ENCODE data around the gene TMEM147.

TMEM147 gene, protein sequence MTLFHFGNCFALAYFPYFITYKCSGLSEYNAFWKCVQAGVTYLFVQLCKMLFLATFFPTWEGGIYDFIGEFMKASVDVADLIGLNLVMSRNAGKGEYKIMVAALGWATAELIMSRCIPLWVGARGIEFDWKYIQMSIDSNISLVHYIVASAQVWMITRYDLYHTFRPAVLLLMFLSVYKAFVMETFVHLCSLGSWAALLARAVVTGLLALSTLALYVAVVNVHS

DNA sequence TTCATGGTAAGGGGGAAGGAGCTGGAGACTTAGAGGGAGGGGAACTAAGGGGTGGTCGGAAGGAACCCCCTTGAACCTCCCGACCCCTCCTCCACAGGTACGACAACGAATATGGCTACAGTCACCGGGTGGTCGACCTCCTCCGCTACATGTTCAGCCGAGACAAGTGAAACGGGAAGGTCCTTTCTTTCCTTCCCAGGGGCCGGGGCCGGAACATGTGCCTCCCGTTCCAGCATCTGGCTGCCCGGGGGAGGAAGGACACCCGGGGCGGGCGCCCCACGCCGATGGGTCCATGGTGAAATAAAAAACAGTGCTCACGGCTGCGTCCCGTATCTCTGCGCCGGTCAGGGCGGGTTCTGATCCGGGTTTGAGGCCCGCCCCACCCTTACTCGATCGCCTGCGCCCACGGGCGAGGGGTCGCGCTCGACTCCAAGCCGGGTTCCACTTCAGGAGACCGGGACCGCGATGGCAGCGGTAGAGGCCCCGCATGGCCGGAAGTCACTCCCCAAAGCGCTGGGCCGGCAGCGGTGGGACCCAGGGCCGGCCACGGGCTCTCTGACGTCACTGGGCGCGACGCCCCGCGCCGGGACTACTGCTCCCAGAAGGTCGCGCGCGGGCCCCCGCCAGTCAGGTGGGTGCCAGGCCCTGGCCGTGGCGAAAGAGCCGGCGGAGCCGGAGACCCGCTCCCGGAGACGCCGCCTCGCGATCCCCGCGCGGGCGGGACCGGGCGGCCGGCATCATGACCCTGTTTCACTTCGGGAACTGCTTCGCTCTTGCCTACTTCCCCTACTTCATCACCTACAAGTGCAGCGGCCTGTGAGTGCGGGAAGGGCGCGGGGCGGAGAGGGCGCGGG is at the start of gene TMEM147:
Gene TMEM147 (plus strand): TSS at position 626 of the 854 bp plus-strand sequence. CDS start 114 bp downstream, at position 740.
- no peak for FAIRE-seq

DNA sequence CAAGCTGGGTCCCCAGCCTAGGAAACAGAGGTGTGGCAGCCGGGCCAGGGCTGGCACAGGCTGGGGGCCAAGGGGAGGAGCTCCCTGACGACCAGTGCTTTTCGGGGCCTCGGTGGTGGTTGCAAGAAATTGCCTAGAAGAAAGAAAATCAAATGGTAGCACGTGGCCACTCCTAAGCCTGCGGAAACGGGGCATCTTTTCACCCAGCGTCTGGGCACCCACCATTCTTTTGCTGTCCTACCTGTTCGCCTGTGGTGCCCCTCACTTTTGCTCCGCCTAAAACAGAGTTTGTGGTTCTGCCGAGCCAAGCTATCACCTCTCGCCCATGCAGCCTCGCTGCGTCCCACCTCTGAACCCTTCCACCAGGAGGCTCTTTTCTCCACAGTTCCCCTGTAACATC is 48.0 kb upstream of the TMEM147 start:
- FAIRE-seq, result no peak

DNA sequence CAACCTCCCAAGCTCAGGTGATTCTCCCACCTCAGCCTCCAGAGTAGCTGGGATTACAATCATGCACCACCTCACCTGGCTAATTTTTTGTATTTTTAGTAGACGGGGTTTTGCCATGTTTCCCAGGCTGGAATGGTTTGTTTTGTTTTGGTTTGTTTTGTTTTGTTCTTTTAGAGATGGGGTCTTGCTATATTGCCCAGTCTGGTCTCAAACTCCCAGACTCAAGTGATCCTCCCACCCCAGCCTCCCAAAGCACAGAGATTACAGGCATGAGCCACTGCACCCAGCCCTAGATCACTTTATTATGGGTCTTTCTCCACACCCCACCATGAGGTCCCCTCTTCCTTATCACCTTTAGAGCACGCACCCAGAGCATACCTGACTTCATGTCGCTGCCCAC is 47.2 kb upstream of the TMEM147 start:
- FAIRE-seq, result no peak

DNA sequence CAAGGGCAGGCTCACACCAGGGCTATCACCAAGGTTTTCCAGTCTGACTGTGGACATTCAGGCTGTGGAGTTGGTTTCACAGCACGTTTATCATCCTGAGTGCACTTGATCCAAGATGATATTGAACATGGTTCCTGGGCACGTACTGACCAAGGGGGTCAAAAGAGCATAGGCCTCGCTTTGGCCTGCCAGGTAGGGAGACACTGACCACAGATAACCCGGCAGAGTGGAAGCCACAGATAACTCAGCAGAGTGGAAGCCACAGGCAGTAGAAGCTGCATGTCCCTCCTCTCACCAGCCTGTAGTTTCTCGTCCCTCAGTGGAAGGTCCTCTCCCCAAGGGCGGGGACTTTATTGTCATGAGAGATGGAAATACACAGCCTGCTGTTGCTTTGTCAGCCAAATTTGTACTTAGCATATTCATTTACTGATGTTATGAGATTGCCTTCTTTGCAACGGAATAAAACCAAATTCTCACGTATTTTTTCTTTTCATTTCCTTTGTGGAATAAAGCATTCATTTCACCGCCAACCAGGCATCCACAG is 46.4 kb upstream of the TMEM147 start:
- FAIRE-seq, result no peak

DNA sequence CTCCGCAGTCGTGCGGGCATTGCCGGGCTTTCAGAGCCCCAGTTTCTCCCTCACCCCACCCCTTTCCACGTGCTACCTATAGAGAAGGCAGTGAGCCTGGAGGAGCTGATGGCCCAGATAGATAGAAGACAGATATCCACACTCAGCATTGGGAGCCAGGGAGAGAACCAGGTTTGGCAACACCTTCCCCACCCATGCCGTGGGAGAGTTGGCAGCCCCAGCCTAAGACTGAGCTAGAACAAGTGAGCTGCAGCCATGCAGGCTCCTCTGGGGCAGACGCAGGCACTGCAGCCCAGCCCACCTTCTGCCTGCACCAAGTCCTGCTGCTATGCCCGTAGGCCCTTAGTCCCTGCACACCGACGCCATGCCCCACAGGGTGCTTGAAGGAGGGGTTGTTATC is 44.8 kb upstream of the TMEM147 start:
- FAIRE-seq, result no peak

DNA sequence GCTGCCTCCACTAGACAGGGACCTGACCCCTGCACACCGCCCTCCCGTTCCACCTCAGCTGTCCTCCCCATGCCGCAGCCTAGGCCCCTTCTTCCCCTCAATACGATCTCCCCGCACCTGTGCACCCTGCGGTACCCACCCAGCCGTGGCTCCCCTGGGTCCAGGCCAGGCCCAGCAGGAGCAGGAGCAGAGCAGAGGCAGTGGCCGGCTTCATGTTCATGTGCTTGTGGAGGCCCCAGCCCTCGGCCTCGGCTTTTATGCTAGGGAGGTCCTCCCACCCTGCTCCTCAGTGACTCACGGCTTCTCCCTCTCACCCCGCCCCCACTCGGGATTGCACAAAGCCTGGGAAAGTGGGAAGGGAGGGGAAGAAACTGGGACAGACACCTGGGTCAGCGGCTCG is 43.7 kb upstream of the TMEM147 start:
- FAIRE-seq, result no peak

DNA sequence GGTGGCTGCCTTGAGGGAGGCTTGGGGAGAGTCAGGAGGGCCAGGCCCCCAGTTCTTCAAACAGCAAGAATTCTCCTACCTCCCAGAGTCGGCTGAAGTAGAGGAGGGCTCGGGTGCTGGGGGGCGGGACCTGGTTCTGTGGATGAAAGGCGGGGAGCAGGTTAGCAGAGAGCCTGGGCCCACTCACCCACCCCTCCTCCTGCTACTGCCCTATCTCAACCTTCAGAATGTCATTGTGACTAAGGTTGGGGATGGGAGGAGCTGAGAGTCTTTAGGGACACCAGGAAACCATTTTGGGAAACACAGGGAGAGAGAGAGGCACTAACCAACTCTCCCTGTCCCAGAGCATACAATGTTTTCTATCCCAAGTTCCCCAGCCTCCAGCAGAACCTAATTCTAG is 42.7 kb upstream of the TMEM147 start:
- no peak for FAIRE-seq

DNA sequence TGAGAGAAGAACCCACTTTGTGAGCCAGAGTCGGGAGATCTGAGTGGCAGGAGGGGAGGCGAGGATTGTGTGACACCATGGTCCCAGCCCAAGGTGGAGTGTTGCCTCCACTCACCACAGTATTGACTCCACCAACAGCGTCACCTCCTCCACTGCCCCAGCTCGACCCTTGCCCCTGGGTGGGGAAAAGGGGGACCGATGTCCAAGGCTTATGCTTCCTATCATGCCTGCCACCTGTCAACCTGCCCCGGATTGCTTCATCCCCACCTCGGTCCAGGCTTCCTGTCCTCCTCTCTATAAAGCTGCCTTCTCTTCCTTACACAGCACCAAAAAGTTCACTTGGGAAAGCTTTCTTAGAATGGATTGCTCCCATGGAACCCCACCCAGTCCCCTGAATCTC is 39.4 kb upstream of the TMEM147 start:
- FAIRE-seq, result no peak

DNA sequence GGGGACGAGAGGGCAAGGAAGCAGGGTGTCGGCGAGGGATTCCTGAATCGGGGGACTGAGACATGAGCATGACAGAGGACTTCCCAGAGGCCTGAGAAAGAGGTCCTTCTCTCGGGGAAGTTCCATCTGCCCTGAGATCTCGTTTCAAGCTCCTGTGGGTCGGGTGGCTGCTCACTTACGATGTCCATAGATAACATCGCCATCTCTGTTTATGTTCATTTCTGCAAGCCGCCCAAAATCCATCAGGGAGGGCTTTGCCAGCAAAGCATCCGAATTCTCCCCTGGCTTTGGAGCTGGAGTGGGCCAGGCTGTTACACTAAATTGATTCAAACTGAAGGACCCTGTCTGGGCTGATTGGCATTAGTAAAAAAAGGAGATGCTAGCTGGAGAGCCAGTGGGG is 37.9 kb upstream of the TMEM147 start:
- FAIRE-seq, result no peak

DNA sequence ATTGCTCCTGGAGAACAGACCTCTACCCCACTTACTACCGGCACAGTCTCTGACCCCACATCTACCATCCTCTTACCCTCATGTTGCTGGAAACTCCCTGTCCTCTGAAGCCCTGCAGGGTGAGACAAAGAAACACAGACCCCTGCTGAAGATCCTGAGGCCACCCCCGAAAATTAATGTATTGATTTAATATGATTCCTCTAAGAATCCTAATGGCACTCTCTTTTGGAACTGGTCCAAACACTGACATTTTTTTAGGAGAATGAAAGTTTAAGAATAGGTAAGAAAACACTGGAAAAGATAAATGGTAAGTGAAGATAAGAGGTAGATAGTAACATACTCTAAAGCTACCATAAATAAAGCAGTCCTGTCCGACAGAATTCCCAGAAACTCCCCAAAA is 37.3 kb upstream of the TMEM147 start:
- no peak for FAIRE-seq

DNA sequence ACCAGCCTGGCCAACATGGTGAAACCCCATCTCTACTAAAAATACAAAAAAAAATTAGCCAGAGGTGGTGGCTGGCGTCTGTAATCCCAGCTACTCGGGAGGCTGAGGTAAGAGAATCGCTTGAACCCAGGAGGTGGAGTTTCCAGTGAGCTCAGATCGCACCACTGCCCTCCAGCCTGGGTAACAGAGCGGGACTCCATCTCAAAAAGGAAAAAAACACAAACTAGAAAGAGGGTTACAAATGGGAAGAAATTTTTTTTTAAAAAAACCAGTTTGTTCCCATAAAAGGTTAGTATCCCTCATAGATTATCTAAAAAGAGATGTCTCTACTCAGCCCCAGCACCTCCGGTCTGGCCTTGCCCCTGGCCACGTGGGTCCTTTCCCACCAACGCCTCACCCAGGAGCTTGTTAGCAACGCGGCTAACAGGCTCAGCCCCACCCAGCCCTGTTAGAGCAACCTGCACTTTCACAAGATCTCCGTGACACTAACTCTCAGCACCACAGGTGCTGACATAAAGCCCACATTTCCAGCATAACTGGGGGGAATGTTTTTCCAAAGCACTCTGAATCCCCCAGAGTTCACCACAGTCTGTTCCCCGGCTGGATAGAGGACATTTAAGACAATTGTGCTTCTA is 36.3 kb upstream of the TMEM147 start:
- FAIRE-seq, result no peak

DNA sequence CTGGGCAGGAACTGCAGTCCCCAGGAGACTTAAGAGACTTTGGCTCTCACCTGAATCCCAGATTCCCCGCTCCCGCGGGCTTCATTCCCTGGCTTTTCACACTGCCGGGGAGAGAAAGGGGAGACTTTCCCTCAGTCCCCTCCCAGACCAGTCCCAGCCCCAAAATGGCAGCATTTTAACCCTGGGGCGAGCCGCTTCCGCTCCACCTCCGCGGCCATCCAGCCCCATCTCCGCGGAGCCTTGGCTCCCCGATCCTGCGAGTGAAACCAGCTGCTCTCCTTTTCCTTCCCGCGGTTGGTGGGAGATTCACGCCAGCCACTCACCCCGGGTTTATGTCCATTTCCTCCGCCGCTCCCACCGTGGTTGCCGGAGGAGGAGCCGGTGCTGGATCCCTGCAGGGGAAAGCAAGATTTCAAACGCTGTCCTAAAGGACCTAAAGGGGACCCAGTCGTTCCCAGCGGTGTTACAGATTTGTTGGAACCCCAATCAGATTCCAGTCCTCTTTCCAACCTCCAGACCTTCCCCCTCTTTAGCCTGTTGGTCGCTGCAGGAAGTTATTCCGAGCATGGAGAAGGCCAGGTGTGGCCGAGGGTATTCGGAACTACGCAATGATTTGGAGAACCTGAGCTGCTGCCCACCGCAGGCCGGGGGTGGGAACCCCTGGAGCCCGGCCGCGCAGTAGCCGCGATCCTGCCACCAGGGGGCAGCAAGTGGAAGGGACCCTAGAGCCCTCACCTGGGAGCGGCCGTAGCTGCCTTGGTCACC is 35.4 kb upstream of the TMEM147 start:
- FAIRE-seq, result no peak

DNA sequence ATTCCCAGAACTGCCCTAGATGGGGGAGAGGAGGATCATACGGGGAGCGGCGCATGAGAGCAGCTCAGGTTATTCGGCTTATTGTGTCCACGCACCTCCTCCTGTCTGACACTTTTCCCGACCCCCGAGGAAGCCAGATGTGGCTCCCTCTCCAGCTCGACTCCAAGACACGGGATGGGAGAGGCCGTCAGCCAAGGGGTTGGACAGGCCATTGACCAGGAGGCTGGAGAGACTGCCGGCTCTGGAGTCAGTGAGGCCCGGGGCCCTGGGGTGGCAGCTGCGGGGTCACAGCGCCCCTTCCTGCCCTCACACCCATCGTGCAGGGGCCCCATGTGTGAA is 34.8 kb upstream of the TMEM147 start:
- no peak for FAIRE-seq

DNA sequence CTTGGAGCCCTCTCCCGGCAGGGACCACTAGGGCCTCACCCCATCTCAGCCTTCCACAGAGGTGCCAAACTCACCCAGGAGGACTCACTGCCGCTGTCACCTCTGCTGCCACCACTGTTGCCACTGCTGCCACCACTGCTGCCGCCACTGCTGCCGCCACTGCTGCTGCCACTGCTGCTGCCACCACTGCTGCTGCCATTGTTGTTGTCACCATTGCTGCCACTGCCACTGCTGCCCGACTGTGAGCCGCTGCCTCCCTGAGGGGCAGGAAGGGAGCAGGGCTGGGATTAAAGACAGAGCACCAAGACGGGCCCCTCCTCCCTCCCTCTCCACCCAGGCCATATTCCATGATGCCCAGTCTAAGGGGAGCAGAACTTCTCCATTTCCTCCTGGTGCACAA is 34.1 kb upstream of the TMEM147 start:
- FAIRE-seq, result no peak

DNA sequence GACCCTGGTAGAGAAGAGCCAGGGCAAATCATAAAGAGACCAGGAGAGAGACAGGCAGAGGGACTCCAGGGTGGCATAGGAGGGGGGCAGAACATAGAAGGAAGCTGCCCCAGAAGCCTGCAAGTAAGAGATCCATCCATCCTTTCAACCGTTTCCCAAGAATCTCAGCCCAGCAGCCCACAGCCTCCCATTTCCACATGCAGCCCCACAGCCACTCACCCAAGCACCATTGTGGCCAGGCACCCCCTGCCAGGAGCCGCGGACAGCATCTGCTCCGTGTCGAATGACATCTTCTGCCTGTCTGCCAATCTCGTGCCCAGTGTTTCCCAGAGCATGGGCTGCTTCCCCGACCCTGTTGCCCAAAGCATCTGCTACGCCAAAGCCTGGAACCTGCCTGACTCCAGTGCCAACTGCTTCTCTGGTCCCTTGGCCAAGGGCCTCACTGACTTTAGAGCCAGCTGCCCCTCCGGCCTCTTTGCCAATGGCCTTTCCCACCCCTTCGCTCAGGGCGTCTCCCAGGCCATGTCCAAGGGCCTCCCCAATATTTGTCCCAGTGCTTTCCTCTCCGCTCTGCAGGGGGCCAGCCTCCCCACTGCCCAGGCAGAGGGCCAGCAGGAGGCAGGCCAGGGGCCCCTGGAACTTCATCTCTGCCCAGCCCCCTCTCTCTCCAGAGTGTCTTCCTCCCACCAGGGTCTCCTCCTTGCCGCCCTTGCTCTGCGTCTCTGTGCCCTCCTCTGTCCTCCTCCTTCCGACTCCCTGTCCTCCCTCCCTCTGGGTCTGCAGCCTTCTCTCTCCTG is 32.4 kb upstream of the TMEM147 start:
- no peak for FAIRE-seq

DNA sequence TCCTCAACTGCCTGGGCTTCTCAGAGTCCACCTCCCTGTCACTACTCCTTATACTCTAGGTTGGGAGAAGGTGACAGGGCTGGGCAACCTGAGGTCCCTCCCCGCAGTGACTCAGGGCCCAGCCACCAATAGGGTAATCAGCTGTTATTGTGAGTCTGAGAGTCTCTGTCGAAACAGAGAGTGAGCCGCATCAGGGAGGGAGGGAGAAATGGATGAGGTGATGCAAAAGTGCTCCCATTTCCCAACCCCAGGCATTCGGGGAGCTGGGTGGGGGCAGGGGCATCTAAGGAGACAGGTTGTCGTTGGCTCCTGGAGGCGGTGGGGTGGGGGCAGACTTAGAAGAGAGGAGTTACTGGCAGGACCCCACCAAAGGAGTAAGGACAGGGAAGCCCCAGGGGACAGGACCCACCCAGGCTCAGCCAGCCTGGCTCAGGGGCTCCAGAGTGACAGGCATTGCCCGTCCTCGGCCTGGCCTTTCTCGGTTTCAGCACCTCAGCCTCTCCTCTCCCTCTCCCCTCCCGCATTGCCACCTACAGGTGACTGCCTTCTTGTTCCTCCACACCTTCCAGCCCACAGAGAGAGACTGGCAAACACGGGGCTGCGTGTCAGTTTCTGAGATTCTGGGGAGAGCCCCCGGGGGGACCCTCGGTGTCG is 31.7 kb upstream of the TMEM147 start, which contains the start of gene DMKN:
Gene DMKN (minus strand): TSS at position 22 of the 654 bp plus-strand sequence. CDS start 174 bp downstream, outside the sequence.
- FAIRE-seq, result no peak

DNA sequence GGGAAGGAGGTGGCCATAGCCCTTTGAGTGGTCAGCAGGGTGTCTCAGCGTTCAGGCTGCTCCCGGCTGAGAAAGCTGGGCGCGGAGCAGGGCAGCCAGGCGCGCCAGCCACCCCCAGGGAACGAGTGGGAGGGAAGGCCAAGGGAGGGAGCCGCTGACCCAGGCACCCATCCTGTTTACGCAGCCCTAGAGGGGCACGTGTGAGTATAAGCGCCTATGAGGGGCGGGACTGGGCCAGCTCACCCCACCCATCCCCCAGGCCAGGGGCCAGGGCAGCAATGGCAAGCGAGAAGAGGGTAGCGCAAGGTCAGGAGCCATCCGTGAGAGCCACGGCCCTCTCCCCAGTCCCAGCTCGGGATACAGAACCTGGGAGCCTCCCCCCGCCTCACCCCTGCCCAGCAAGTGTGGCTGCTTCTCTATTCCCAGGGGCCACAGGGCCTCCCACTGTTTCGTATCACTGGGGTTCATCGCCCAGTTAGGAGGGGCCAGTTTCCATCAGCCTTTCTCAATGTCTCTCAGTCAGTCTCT is 31.1 kb upstream of the TMEM147 start:
- no peak for FAIRE-seq

DNA sequence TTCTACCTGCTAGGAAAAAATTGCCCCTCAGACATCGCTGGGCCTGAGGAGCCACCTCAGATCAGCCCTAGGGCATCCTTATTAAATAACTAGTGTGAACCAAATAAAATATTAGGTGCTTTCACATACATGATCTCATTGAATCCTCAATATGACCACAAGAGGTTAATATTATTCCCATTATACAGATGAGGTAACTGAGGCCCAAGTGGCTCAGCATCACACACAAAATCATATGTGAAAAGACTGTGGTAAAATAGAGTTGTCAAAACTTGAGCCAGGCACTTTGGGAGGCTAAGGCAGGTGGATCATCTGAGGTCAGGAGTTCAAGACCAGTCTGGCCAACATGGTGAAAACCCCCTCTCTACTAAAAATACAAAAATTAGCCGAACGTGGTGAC is 29.1 kb upstream of the TMEM147 start:
- FAIRE-seq, result no peak

DNA sequence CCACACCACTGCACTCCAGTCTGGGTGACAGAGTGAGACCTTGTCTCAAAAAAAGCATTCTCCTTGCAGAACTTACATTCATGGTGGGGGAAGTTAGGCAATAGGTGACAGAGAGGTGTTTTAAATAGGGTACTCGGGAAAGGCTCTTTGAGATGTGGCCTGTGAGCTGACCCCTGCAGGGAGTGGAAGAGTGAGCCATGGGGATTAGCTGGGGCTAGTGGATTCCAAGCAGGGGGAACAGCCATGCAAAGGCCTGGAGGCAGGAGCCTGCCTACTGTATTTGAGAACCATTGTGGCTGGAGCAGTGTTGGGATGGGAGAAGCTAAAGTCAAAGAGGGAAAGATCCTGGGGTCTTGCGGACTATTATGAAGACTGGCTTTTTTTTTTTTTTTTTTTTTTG is 28.1 kb upstream of the TMEM147 start:
- FAIRE-seq, result no peak

DNA sequence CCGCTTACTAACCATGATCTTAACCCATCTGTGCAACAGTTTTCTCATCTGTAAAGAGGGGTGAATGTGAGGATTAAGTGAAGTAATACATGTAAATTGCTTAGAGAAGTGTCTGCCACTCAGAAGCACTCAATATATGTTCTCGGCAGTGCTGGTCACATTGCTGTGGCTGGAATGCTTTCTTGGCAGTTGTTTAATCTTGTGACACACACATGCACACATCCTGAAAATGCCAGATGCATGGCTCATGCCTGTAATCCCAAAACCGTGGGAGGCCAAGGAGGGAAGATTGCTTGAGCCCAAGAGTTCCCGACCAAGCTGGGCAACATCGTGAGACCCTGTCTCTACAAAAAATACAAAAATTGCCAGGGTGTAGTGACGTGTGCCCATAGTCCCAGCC is 27.1 kb upstream of the TMEM147 start:
- FAIRE-seq, result no peak

DNA sequence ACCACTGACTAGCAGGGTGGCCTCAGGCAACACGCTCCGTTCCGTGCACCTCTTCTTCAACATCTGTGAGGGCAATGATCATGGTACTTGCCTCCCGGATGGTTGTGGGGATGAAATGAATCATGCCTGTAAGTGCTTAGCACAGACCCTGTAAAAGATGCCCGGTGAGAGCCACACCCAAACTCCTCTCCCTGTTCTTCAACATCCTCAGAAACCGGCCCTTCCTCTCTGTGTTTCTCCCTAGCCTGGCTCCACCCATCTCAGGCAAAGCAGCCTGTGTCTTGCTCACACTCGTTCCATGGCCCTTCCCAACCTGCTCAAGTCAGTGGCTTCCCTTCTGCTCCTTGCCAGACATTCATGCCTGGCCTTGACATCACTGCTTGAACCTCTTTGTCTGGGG is 26.1 kb upstream of the TMEM147 start:
- no peak for FAIRE-seq
